OCI-LY7 (cell line): ENCODE measurements around the gene ZC3H4. TPM values are rescaled to one million over a fixed set of nuclear protein-coding genes. Genes with fewer than 3 reads are reported as not detected.

Experiments used
- BruUV-seq: library from RNA; stranded (reverse); fragments of 400-500 nt; replicated peaks from 2 replicates; lab custom pipeline; 2021; lab: Mats Ljungman, UMichigan
- CTCF ChIA-PET: fragments of 300-600 bp; sonication (Branson Sonifier 250); formaldehyde crosslinking; loops from one replicate; lab custom pipeline; 2022; ENCODE audit warnings: antibody characterized with exemption; ENCODE audit not compliant: unreplicated experiment; lab: Charles Lee
- POLR2A ChIA-PET: fragments of 300-600 bp; sonication (Branson Sonifier 250); formaldehyde crosslinking; loops from one replicate; lab custom pipeline; 2022; ENCODE audit warnings: antibody characterized with exemption; lab: Charles Lee
- DNase-seq: peaks from one replicate; pipeline ENCODE4 v3.0.0-alpha.2; 2015; ENCODE audit warnings: low spot score
- H2AFZ ChIP-seq: fragments of 200-600 bp; sonication (generic), shearing (Covaris generic); 2 replicates; pipeline ENCODE4 v1.6.1; 2014; ENCODE audit warnings: mild to moderate bottlenecking, antibody characterized with exemption, low read length, moderate library complexity
- H3K27ac ChIP-seq: fragments of 200-600 bp; sonication (generic); 2 replicates; pipeline ENCODE4 v1.5.1; 2014; ENCODE audit warnings: mixed run types, low read depth, mild to moderate bottlenecking, moderate library complexity, low read length, inconsistent platforms; ENCODE audit not compliant: poor library complexity, severe bottlenecking
- H3K36me3 ChIP-seq: fragments of 200-600 bp; sonication (generic); 2 replicates; pipeline ENCODE4 v1.6.1; 2014; ENCODE audit warnings: mild to moderate bottlenecking, antibody characterized with exemption, low read length, moderate library complexity, mixed read lengths; ENCODE audit not compliant: insufficient read depth
- H3K4me1 ChIP-seq: fragments of 200-600 bp; sonication (generic); 2 replicates; pipeline ENCODE4 v1.5.1; 2014; ENCODE audit warnings: mild to moderate bottlenecking, low read length; ENCODE audit not compliant: insufficient read depth, poor library complexity, severe bottlenecking
- H3K4me2 ChIP-seq: fragments of 200-600 bp; sonication (generic); 2 replicates; pipeline ENCODE4 v1.6.1; 2014; ENCODE audit warnings: mild to moderate bottlenecking, low read length
- H3K4me3 ChIP-seq: fragments of 200-600 bp; sonication (generic); 2 replicates; pipeline ENCODE4 v1.5.1; 2014; ENCODE audit warnings: mild to moderate bottlenecking, low read depth, low read length; ENCODE audit not compliant: poor library complexity, severe bottlenecking
- H3K79me2 ChIP-seq: fragments of 200-600 bp; sonication (generic); 2 replicates; pipeline ENCODE4 v1.6.1; 2016; ENCODE audit warnings: low read depth, mild to moderate bottlenecking, low read length, moderate library complexity, mixed read lengths; ENCODE audit not compliant: insufficient read depth
- H3K9me2 ChIP-seq: fragments of 200-600 bp; sonication (generic); 2 replicates; pipeline ENCODE4 v1.6.1; 2016; ENCODE audit warnings: mild to moderate bottlenecking, low read length, mixed read lengths; ENCODE audit not compliant: insufficient read depth
- H3K9me3 ChIP-seq: fragments of 200-600 bp; sonication (generic); 2 replicates; pipeline ENCODE4 v1.6.1; 2014; ENCODE audit warnings: mild to moderate bottlenecking, mixed run types, low read length, mixed read lengths
- H4K20me1 ChIP-seq: fragments of 200-600 bp; sonication (generic); 2 replicates; pipeline ENCODE4 v1.6.1; 2014; ENCODE audit warnings: mild to moderate bottlenecking, antibody characterized with exemption, low read length, moderate library complexity, mixed read lengths; ENCODE audit not compliant: insufficient read depth
- CTCF ChIP-seq: fragments of 200-600 bp; sonication (generic); conservative IDR thresholded peaks from 2 replicates; pipeline ENCODE4 v1.5.1; 2014; ENCODE audit warnings: mild to moderate bottlenecking, antibody characterized with exemption, low read length, moderate library complexity, mixed read lengths
- EZH2phosphoT487 ChIP-seq: fragments of 200-600 bp; sonication (generic); IDR thresholded peaks from 2 replicates; pipeline ENCODE4 v1.6.1; 2018; ENCODE audit warnings: low read depth, borderline replicate concordance, mild to moderate bottlenecking, mixed run types, antibody characterized with exemption, low read length, moderate library complexity, mixed read lengths
- intact Hi-C: fragments of 100-400 bp; cut with micrococcal nuclease; formaldehyde crosslinking; loops from one replicate; pipeline ENCODE4 v1.10.0; 2022; ENCODE audit not compliant: unreplicated experiment
- total RNA-seq, 2 experiments: library from RNA; depleted of rRNA in 1 of 2; stranded (reverse); fragments of >200 nt in 1 of 2; shearing (Covaris generic) in 1 of 2; gene quantifications; 2 replicates each; pipeline ENCODE4 v1.2.3, GENCODE V29; 2014 to 2022

ZC3H4 gene
- total RNA-seq, 2 experiments from 2014 or later: 23.0 to 76.8 TPM

- no peak overlapping the region for H3K27ac ChIP-seq
- TF ChIP-seq CTCF: no peak
- TF ChIP-seq EZH2phosphoT487: peak; percentile 80; the same call in 1 of the 2 replicates
- POLR2A ChIA-PET: no interaction called here
- CTCF ChIA-PET: interaction anchor here (0.6 kb wide), 1 partner anchor 9 kb away, joined by 3 read pairs; no protein-coding TSS in a partner anchor
- no peak overlapping the region for H3K4me2 ChIP-seq
- no peaks in the 10 kb centered on the region for H3K4me1 ChIP-seq
- H4K20me1 ChIP-seq: no peaks in the 10 kb centered on the region
- intact Hi-C loops: no loop called here
- no peak overlapping the region for H3K4me3 ChIP-seq
- no TSS peak for BruUV-seq
- H3K9me3 ChIP-seq: no peaks in the 10 kb centered on the region
- no peaks in the 10 kb centered on the region for H3K79me2 ChIP-seq
- no peak overlapping the region for H2AFZ ChIP-seq
- no peak for DNase-seq
- H3K36me3 ChIP-seq: no peaks in the 10 kb centered on the region
- H3K9me2 ChIP-seq: no peaks in the 10 kb centered on the region
Observed at GRCh38 chr19:47022140-47022536, 91.4 kb downstream of the ZC3H4 start.

- no peak overlapping the region for H3K4me2 ChIP-seq
Observed at GRCh38 chr19:47021536-47022139, 91.9 kb downstream of the ZC3H4 start.

More at GRCh38 chr19:47021536-47022139, 91.9 kb downstream of the ZC3H4 start:
- no peaks in the 10 kb centered on the region for H3K9me3 ChIP-seq
- CTCF ChIA-PET: no interaction called here
- POLR2A ChIA-PET: no interaction called here
- intact Hi-C loops: no loop called here
- no peaks in the 10 kb centered on the region for H3K4me1 ChIP-seq
- no peaks in the 10 kb centered on the region for H4K20me1 ChIP-seq
- no peak overlapping the region for H2AFZ ChIP-seq
- H3K4me3 ChIP-seq: no peak overlapping the region
- H3K79me2 ChIP-seq: no peaks in the 10 kb centered on the region
- no peak for DNase-seq
- H3K9me2 ChIP-seq: no peaks in the 10 kb centered on the region
- TF ChIP-seq CTCF: no peak
- TF ChIP-seq EZH2phosphoT487: no peak
- no peaks in the 10 kb centered on the region for H3K36me3 ChIP-seq
- BruUV-seq: no TSS peak
- no peak overlapping the region for H3K27ac ChIP-seq
